ENCODE results near the gene SBF2. TPM values are rescaled to one million over a fixed set of nuclear protein-coding genes. Genes with fewer than 3 reads are reported as not detected.

SBF2 gene
- total and polyA plus RNA-seq, 8 donors = 25.7 to 62.6 (median 57.0) TPM

DNA sequence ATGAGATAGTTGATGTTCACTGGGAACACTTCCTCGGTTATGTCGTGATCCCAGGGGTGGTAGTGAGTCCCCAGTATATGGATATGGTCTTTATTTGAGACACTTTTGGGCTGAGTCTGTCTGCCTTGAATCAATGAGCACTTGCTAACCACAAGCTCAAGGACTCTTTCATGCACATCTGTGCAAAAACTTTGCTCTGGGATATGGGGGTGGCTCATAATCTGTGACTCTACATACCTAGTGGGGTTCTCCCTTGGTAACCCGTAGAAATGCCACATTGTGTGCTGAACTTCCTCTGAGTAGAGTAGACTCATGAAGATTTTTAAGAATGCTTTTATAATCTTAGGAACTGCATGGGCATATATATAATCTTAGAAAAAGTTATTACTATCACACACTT lies 560.8 kb downstream of the SBF2 start:
- H3K36me3 ChIP-seq = peaks cover 0 to 88% of the 10 kb centered on the region in 2 donors

GRCh38 chr11:9732453-9732852 lies 561.6 kb downstream of the SBF2 start:
- peaks cover 0 to 2% of the 10 kb centered on the region in 2 donors for H3K4me1 ChIP-seq
- H3K9me3 ChIP-seq = peaks cover 0 to 4% of the 10 kb centered on the region in 2 donors
- ATAC-seq = no peak
- H3K4me3 ChIP-seq = no peak overlapping the region
- H3K27me3 ChIP-seq = no peaks in the 10 kb centered on the region
- H3K27ac ChIP-seq = no peak overlapping the region
- TF ChIP-seq, protein P1, sequence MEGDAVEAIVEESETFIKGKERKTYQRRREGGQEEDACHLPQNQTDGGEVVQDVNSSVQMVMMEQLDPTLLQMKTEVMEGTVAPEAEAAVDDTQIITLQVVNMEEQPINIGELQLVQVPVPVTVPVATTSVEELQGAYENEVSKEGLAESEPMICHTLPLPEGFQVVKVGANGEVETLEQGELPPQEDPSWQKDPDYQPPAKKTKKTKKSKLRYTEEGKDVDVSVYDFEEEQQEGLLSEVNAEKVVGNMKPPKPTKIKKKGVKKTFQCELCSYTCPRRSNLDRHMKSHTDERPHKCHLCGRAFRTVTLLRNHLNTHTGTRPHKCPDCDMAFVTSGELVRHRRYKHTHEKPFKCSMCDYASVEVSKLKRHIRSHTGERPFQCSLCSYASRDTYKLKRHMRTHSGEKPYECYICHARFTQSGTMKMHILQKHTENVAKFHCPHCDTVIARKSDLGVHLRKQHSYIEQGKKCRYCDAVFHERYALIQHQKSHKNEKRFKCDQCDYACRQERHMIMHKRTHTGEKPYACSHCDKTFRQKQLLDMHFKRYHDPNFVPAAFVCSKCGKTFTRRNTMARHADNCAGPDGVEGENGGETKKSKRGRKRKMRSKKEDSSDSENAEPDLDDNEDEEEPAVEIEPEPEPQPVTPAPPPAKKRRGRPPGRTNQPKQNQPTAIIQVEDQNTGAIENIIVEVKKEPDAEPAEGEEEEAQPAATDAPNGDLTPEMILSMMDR (IDR thresholded peaks at IDR 0.05) = no peak
- intact Hi-C loops (cut with DNase I) = no loop called here
- H3K36me3 ChIP-seq = peaks cover 0 to 87% of the 10 kb centered on the region in 2 donors
- DNase-seq = no peak

More for the DNA sequence above, 560.8 kb downstream of the SBF2 start:
- Histone ChIP-seq H3K9me3 (peaks cover 0 to 4% of the 10 kb centered on the region in 2 donors), H3K4me3 (no peak overlapping the region), H3K27ac (no peak overlapping the region), H3K27me3 (no peaks in the 10 kb centered on the region), H3K4me1 (peaks cover 0 to 10% of the 10 kb centered on the region in 2 donors)
- TF ChIP-seq, protein P1 (IDR thresholded peaks at IDR 0.05) = no peak
- no peak for ATAC-seq
- DNase-seq = no peak
- intact Hi-C loops (cut with DNase I) = no loop called here

DNA sequence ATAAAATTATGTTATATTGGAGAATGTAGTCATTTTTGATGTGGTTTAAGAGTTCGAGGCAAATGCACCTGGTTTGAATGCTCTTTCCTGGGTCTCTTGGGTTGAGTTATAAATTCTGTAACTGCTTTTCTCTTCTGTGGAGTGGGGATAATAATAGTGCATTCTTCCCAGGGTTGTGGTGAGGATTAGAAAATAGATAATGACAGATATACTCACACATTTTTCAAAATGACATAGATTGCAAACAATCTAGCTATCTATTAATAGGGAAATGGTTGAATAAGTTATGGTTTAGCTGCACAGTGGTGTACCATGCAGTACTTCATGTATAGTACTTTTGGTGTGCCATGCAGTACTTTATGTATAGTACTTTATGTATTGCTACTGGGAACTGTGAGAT lies 562.8 kb downstream of the SBF2 start:
- H3K27me3 ChIP-seq = no peaks in the 10 kb centered on the region
- ATAC-seq (no peak), DNase-seq (no peak)
- H3K4me1 ChIP-seq = peaks cover 4 to 5% of the 10 kb centered on the region in 2 donors
- H3K4me3 ChIP-seq = no peak overlapping the region
- peaks cover 0 to 75% of the 10 kb centered on the region in 2 donors for H3K36me3 ChIP-seq
- peaks cover 0 to 4% of the 10 kb centered on the region in 2 donors for H3K9me3 ChIP-seq
- intact Hi-C loops (cut with DNase I) = no loop called here
- TF ChIP-seq, protein P1 (IDR thresholded peaks at IDR 0.05) = no peak
- no peak overlapping the region for H3K27ac ChIP-seq

Other genes with a start within 250 kb of the SBF2 start
- 10 to 100 TPM in 1 of 2 donors, 1 to 10 TPM in 1; 7.3 to 51.4 TPM for gene ADM, start 10.9 kb upstream of the SBF2 start, total RNA-seq
- 10 to 100 TPM in 5 of 6 donors, 1 to 10 TPM in 1; 9.7 to 23.3 (median 12.0) TPM for gene ADM, start 10.9 kb upstream of the SBF2 start, polyA plus RNA-seq (ENCODE audit: insufficient read length in 6 of 6)
- 10 to 100 TPM; 11.2 to 28.8 TPM for gene AMPD3, start 161.0 kb upstream of the SBF2 start, total RNA-seq
- 10 to 100 TPM in 1 of 6 donors, 1 to 10 TPM in 5; 6.6 to 10.1 (median 7.5) TPM for gene AMPD3, start 161.0 kb upstream of the SBF2 start, polyA plus RNA-seq (ENCODE audit: insufficient read length in 6 of 6)
- 10 to 100 TPM; 46.7 to 74.7 TPM for gene RNF141, start 247.0 kb upstream of the SBF2 start, total RNA-seq
- gene RNF141, start 247.0 kb upstream of the SBF2 start, polyA plus RNA-seq (ENCODE audit: insufficient read length in 6 of 6) = 10 to 100 TPM; 30.4 to 38.3 (median 33.4) TPM

Data from left lung (tissue), 10 donors.